HG02759 (cell line): ENCODE data around the gene HIVEP3.

ENCODE experiments used
- ATAC-seq: cut with Tn5 transposase; IDR thresholded peaks from one replicate; pipeline ENCODE4 v1.9.1; 2021; ENCODE audit warnings: mild to moderate bottlenecking, moderate library complexity; ENCODE audit not compliant: unreplicated experiment

The HIVEP3 gene

DNA sequence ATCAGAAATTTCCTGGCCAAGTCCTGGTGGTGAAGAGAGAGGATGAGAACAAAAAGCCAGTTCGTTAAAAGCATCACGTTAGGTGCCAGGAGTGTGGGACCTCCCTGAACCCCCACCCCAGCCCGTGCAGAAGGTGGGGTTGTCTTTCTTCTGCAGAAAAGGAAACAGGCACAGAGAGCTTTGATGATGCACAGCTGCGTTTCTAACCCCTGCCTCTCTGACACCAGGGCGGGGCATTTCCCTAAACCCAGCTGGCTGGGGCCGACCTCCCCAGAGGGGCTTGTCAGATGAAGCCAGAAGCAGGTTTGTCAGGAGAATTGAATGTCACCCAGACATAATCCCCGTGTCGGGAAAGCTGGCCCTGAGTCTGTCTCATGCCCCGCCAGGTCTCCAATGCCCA is 244.9 kb downstream of the HIVEP3 start:
- ATAC-seq: no peak

DNA sequence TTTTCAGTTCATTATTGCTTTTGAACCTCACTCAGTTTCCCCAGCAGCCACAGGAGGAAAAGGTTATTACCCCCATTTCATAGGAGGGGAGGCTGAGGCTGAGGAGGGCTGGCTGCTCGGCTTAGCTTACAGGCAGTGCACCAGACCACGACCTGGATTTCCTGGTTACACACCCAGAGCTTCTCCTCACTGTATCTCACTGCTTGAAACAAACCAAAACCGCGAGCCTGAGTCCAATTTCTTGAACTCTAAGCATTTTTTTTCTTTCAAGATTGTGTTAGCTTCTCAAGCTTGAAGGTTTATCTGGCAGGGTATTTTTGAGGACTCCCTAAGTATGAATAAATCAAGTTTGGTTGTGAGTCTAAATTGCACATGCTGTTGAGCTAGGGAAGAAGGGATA is 245.3 kb downstream of the HIVEP3 start:
- ATAC-seq: peak; percentile 69

DNA sequence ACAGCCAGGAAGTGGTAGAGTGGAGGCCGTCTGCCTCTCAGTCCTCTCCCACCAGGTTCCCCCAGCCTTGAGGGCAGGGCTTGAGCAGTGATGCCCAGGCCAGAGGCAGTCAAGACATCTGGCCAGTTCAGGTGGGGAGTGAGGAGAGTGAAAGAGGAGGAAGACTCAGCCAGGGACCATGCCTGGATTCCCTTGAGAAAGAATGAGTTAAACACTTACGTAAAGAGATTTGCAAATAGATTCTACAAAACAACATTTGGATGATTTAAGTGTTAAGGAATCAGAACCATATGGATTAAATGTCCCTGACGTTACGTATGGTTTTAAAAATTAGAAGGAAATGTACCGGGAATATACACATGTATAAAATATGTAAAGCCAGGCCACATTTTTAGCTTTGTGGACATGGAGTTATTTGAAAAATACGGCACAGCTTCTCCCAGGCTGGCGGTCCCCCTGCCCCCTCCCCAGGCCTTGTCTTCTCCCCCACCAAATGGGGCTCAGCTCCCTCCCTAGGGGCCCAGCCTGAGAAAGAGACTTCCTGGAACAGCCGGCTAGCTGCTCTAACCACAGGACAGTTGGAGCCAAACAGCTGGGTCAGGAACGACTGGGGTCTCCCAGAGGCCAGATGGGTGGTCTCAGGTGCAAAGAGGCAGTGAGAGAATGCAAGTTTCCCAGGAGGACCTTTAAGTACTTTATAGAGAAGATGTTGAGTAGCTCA is 245.9 kb downstream of the HIVEP3 start:
- no peak for ATAC-seq

DNA sequence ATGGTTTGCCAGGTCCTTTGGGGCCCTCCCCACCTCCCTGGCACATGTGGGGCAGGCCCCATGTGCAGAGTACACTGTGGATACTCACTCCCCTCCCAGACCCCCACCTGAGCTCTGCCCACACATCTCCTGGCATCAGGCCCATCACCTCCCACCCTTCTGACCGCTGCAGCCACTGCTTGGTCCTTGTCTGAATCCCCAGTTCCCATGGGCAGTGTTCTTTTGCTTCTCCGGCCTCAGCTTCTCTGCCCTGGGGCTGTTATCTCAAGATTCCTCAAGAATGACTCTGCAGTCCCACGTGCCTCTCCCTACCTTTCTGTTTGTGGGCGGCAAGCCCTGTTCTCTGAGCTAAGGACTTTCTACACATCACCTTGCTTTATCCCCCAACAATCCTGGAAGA is 246.5 kb downstream of the HIVEP3 start:
- no peak for ATAC-seq

DNA sequence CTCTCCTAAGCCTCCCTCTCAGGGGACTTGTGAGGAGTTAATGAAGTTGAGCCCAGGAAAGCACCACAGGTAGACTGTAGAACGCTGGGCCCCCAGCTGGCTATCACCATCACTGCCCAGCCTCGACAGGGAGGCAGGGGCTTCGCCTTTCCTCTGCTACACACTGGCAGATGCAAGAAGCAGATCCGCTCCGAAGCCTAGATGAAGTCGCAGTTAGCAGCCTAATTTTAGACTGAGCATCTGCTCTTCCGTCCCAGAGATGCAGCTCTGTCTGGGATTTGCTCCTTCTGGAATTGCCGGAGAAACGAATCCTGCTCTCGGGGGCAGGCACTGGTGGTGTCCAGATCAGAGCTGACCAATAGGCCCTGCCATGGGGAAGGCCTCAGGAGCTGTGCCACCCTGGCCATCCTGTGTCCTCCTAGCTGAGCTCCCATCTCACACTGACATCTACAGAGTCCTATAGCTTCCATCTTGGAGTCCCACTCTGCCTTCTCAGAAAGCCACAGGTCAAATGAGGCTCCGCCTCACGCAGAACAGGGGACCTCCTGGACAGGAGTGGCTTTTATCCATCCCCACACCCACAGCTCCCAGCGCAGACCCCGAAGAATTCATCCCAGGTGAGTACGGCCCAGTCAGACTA is 247.5 kb downstream of the HIVEP3 start:
- ATAC-seq: no peak

DNA sequence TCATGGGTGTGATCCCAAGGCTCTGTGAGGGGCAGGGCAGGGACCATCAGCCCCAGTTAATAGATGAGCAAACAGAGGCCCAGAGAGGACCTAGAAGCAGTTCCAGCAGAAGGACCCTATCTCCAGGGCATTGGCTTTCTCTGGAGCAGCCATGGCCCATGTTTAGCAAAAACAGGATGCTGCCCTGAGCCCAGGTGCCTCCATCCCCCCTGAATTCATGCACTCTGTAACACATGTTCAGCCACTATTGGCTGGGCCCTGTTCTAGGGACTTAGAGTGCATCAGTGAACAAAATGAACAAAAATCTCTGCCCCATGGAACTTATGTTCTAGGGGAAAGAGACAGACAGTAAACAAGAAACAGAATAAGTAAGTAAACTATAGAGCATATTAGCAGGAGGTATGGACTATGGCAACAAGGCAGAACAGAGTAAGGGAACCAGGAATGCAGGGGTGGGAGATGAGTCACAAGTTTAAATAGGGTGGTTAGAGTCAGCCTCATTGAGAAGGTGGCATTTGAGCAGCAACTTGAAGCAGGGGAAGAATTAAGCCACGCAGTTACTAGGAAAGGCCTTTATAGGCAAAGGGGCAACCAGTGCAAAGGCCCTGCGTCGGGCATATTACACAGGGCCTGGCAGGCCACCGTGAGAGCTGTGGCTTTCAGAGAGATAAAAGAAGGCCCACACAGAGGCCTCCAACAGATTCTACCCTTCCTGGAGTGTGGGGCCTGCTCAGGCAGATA is 248.3 kb downstream of the HIVEP3 start:
- no peak for ATAC-seq

DNA sequence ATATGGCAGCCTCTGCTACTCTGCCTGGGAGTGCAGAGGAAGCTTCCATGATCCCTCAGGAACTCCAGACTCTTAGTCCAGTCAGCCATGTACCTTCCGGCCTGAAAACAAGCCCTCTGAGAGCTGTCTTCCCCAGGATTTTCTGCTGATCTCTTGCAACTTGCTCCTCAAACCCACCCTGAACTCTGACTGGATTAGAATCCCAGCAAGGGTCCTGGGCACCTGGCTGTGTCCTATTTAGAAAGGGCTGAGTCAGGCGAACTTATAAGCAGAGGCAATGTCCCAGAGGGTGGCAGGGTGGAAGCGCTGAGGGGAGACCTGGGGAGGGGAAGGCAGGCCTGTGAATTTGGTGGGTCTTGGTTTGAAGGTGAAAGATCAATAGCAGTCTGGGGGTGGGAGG is 249.8 kb downstream of the HIVEP3 start:
- no peak for ATAC-seq

DNA sequence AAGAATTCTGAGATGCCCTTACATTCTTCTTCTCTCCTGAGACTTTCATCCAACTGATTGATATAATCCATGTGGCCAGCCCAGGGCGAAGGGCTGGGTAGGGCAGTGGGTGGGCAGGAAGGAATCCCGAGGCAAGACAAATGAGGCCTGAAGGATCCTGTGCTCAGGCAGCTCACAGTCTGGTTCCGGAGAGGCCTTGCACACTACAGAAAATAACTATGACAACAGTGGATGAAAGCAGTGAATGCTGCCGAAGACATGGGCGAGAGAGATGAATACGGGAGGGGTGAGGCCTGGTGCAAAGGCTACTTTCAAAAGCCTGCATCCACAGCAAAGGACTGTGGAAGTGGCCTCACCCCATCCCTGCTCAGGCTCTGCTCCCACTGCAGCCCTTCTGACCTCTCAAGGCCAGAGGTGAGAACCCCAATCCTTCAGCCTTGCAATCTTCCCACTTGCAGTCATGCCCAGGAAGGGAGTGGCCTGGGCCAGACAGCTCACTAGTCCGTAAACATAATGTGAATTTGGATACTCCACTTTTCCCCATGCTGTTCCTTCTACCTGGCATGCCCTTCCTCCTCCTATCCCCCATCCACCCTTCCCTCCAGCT is 250.6 kb downstream of the HIVEP3 start:
- no peak for ATAC-seq

DNA sequence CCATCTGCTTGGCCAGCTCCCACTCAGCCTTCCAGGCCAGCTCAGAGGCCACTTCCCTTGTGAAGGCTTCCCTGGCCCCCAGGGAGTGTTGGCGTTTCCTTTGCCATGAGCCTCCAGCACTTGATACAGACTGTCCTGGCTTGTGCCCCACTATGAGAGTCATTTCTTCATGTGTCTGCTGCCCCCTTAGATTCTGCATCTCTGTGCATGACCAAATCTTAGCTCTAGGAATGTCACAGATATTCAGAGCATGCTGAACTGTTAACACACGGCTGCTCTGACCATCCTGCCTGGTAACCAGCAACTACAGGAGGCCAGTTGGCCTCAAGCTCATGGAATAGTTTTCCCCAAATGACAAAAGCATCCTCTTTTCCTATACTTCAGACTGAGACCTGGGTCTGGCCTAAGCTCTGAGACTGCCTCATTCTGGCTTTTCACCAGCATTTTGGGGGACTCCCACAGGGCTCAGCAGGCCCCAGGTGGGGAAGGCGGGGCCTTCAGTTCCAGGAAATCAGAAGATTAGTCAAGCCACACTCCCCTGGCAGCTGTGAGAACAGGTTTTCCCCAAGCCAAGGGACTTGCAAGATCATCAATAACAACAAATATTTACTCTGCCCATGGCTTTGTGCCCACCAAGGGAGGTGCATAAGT is 251.6 kb downstream of the HIVEP3 start:
- peak; percentile 59 for ATAC-seq

DNA sequence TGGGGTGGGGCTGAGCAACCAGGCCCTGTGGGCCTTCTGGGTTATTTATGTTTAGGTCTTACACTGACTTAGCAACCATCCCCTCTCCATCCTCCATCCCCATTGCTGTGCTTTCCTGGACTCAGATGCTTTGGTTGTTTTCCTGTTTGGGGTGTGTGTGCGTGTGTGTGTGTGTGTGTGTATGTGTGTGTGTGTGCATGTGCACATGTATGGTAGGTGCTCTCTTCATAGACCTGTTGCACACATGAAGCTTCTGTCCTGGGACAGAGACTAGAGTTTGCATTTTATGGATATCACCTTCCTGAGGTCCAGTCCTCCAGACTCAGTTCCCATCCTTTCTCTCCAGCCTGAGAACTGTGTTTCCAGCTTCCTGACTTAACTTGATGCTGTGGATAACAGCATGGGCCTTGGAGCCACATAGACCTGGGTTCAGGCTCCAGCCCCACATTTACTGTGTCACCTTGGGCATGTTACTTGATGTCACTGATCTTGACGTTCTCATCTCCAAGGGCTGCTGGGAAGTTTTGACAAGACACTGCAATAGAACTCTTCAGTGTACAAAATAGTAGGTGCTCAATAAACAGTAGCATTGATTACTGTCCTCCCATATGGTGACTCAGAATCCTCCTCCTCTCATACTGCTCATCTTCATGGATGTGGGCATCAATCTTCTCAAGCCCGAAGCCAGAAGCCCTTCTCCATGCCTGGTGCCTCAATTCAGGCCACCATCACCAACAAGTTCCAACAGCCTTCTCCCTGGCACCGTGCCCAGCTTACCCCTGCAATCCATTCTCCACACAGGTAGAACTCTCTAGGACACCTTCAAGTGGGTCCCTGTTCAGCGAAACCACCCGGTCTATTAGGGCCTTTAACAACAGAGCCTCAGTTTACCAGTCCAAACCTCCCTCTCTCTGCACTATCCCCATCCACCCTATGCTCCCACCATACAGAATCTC is 252.5 kb downstream of the HIVEP3 start:
- ATAC-seq: no peak

DNA sequence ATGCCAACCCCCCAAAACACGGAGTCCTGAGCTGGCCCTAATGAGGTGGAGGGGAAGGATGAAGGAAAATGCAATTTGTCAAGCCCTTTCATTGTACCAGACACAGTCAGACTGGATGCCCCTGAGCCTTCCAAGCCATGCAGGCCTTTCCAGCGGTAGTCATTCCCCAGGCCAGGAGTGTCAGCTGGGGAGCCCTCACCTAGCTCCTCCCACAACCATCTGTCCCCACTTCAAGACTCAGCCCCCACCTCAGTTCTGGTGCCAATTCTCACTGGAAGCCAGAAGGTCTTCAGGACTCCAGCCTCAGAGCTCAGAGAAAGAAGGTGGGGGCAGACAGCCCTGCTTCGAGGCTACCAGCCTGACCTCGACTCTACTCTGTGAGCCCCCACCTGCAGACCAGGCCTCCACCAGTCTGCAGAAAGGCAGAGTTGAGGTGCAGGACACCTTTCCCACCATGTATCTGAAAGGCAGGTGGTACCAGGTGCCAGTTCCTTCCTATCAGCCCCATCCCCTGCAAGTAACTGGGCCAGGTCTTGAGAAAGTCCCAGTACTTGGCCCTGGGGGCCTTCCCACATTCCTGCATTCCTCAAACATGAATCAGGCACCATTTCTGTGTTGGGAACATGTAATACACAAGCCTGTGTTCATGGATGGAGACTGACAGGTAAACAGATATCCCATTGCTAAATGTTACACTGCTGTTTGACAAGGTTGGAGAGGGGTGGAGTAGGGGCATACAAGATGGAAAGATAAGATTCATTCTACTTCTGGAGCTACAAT is 253.7 kb downstream of the HIVEP3 start:
- no peak for ATAC-seq

DNA sequence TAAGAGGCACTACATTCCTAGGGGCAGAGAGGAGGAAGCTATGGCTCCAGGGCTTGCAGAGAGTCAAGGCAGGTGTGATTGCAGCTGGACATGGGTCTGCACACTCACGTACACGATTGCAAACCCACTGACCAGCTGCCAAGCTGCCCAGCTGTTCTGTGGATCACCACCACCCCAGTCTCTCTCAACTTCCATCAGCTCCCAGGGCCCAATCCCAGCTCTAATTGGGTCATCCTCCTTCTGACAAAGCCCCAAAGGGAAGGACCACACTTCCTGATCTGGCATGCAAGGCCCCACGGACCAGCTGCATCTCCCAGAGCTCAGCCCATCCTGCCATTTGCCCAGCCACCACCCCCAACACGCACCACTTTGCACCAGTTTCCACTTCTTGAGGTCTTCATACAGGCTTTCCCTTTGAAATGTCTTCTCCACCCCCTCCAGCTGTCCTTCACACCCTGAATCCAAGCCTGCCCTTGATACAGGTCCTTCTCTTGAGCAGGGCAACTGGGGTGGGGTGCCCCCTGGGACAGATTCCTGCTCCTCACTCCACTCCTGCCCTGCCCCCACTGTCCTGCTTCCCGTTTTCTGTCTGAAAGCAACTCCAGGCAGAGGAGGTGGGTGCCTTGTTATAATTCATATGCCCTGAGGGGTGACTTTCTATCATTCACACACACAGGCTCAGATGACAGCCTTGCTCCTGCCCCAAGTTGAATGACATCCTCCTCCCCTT is 254.9 kb downstream of the HIVEP3 start:
- no peak for ATAC-seq

DNA sequence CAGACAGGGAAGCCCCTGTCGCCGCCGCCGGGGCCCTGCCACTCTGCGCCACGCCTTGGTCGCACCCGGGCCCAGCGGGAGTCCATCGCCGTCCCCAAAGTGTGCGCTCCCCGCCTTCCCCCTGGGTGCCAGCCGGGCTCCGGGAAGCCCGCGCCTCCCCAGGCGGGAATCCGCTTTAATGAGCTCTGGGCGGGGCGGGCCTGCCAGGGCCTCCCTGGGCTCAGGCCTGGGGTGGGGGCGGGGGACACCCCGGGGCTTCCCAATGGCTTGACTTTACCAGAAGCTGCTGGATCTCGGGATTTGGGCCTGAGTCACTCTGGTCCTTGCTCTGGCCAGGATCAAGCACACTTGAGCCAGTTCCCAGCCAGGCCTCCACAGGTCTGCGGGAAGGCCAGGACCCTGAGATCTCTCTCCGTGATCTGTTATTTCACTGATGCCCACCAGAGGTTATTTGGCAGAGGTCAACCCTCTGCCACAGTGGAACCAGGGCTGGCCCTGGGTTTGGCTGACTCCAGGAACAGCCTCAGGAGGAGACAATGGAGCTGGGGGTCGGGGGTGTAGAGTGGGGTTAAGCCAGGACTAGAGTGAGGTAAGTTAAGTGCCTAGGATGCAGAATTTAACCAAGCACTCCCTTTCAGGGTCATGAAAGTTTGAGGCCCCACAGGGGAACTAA is 255.8 kb downstream of the HIVEP3 start:
- no peak for ATAC-seq

DNA sequence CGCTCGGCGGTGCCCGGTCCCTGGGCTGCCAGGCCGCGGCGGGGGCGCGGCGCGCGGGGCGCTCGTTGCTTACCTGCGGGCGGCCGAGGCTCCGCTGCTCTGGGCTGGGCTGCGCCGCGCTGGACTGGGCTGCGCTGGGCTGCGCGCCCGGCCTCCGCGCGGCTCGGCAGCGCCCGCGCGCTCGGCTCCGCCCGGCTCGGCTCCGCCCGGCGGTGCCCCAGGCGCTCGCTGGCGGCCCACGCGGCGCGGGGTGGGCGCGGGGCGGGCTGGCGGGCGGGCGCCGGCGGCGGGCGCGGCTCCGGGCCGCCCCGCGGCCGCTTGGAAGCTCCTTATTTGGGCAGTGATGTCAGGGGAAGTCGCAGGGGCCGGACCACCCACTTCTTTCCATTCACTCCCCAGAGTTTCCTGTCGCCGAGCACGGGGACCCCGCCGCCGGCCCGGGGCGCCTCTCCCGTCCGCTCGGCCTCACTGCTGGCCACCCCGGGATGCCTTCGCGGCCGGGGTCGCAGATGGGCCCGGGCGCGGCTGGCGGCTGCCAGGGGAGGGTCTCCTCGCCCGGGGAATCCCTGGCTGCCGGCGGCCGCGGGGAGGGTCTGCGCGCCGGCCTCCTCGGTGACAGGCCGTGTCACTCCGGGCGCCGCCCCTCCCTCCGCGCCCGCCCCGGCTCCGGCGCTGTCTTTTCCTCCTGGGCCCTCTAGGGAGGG is 256.5 kb downstream of the HIVEP3 start:
- ATAC-seq: peak; percentile 77

DNA sequence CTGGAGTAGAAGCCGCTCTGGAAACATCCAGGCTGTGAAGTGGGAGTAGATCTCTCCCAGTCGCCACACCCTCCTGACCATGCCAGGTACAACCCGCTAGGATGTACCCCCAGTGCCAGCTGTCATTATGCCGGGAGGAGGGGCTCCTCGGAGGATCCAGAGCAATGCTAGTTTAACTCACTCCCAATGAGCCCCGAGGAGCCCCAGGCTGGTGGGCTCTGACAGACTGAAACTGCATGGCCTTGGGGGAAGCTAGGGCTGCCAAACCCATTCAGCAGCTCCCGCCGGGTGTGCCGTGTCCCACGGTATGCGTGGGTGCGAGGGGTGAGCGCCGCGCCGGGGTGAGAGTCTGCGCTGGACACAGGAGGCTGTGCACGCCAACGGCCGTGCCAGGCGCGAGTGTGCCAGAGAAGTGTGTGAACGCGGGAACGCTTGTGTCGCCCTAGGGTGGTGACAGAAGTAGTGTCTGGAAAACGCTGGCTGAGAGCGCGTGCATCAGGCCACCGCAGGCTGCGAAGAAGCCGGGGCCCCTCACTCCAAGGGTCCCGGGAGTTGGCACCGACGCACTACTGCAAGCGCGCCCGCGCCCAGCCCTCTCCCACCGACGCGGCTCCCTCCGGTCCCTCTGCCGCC is 257.2 kb downstream of the HIVEP3 start:
- ATAC-seq: peak; percentile 18

DNA sequence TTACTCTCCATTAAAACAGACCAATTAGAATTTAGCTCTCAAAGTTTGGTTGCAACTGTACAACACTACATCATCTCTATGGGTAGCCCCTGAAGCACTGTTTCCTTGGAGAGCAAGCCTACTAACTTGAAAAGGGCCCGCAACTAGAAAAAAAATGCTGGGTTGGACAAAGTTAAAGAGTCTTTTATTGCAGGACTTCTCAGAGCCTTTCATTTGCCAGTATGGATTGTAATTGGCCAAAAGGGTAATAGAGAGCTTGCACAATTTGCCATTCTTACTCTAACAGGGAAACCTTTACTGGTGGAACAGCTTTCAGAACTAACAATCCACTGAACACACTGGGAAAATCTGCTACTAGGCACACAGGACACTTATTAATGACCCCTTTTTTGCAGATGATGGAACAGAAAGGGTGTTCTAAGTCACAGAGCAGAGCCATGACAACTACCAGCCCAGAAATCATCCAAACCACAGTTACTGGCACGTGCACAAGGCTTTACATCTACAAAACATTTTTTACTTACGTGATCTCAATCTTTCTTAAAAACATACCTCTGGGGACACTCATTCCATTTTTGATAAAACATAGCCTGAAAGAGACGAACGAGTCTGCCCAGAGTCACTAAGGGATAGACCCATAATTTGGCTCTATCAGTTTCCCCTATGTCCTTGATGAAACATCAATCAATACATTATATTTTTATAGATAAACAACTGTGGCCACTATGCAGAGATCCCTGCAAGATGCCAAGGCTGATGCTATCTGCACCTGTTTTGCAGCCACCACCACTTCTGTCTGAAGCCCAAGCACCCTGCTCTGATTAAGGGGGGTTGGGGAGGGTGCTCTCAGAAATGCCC is 257.9 kb downstream of the HIVEP3 start:
- no peak for ATAC-seq
